Activated B cell treated with CpG ODN at 0.5 μM for 24 hours (primary cell): Measurements from ENCODE around the gene PZP. TPM values are rescaled to one million over a fixed set of nuclear protein-coding genes. Genes with fewer than 3 reads are reported as not detected.

ENCODE experiments used
- ATAC-seq: fragments of 200-7000 bp; cut with Tn5 transposase; one replicate; pipeline ENCODE4 v1.10.0; 2021; ENCODE audit warnings: low read depth, mild to moderate bottlenecking, moderate library complexity
- CTCF ChIA-PET: fragments of 350-600 bp; sonication (Branson Sonifier 250); formaldehyde crosslinking; loops from one replicate; lab custom pipeline; 2021; ENCODE audit warnings: antibody characterized with exemption; lab: Charles Lee
- POLR2A ChIA-PET: fragments of 350-600 bp; sonication (Branson Sonifier 250); formaldehyde crosslinking; loops from one replicate; lab custom pipeline; 2021; ENCODE audit warnings: antibody characterized with exemption; lab: Charles Lee
- DNase-seq: peaks from one replicate; pipeline ENCODE4 v3.0.0; 2022
- H3K27ac Mint-ChIP-seq: one replicate; pipeline ENCODE4 v1.8.0; 2020; ENCODE audit warnings: mixed read lengths
- H3K27me3 Mint-ChIP-seq: one replicate; pipeline ENCODE4 v1.8.0; 2021; ENCODE audit warnings: mixed read lengths
- H3K36me3 Mint-ChIP-seq: one replicate; pipeline ENCODE4 v1.8.0; 2021; ENCODE audit warnings: low read depth, mixed read lengths
- H3K4me1 Mint-ChIP-seq: one replicate; pipeline ENCODE4 v1.8.0; 2021; ENCODE audit warnings: mixed read lengths
- H3K4me3 Mint-ChIP-seq: one replicate; pipeline ENCODE4 v1.8.0; 2020; ENCODE audit warnings: mild to moderate bottlenecking, mixed read lengths
- H3K9me3 Mint-ChIP-seq: one replicate; pipeline ENCODE4 v1.8.0; 2020; ENCODE audit warnings: mixed read lengths
- CTCF ChIP-seq: fragments of 200-600 bp; IDR thresholded peaks from one replicate; pipeline ENCODE4 v1.8.0; 2022; ENCODE audit warnings: antibody characterized with exemption, mild to moderate bottlenecking
- intact Hi-C: fragments of 100-400 bp; cut with micrococcal nuclease; formaldehyde crosslinking; loops from one replicate; pipeline ENCODE4 v1.15.1; 2024
- total RNA-seq: library from RNA; stranded (reverse); gene quantifications from 2 replicates; pipeline ENCODE4 v1.2.3, GENCODE V29; 2022

PZP gene
- total RNA-seq, 1 donor from 2014 or later = not detected

GRCh38 chr12:9111525-9111924, 96.7 kb downstream of the PZP start:
- ChIA-PET POLR2A (no interaction called here), CTCF (no interaction called here)
- H3K4me3 Mint-ChIP-seq = no peak overlapping the region
- intact Hi-C loops = no loop called here
- no peak overlapping the region for H3K27ac Mint-ChIP-seq
- peaks cover 8% of the 10 kb centered on the region for H3K4me1 Mint-ChIP-seq
- no peak for TF ChIP-seq CTCF
- no peaks in the 10 kb centered on the region for H3K36me3 Mint-ChIP-seq
- H3K27me3 Mint-ChIP-seq = no peaks in the 10 kb centered on the region
- DNase-seq (no peak), ATAC-seq (no peak)
- no peaks in the 10 kb centered on the region for H3K9me3 Mint-ChIP-seq

GRCh38 chr12:9109737-9110491, 98.3 kb downstream of the PZP start:
- H3K27me3 Mint-ChIP-seq = peaks cover 2% of the 10 kb centered on the region
- no peaks in the 10 kb centered on the region for H3K36me3 Mint-ChIP-seq
- ATAC-seq (no peak), DNase-seq (no peak)
- no peak overlapping the region for H3K27ac Mint-ChIP-seq
- POLR2A ChIA-PET = no interaction called here
- CTCF ChIA-PET = no interaction called here
- no peak overlapping the region for H3K4me3 Mint-ChIP-seq
- H3K4me1 Mint-ChIP-seq = no peaks in the 10 kb centered on the region
- no peak for TF ChIP-seq CTCF
- intact Hi-C loops = no loop called here
- H3K9me3 Mint-ChIP-seq = no peaks in the 10 kb centered on the region

- no peaks in the 10 kb centered on the region for H3K36me3 Mint-ChIP-seq
- CTCF ChIA-PET = no interaction called here
- ATAC-seq (no peak), DNase-seq (no peak)
- no peak for TF ChIP-seq CTCF
- intact Hi-C loops = no loop called here
- H3K4me1 Mint-ChIP-seq = no peaks in the 10 kb centered on the region
- H3K9me3 Mint-ChIP-seq = no peaks in the 10 kb centered on the region
- H3K27ac Mint-ChIP-seq = no peak overlapping the region
- POLR2A ChIA-PET = no interaction called here
- no peak overlapping the region for H3K4me3 Mint-ChIP-seq
- H3K27me3 Mint-ChIP-seq = peaks cover 2% of the 10 kb centered on the region
These were observed 99.0 kb downstream of the PZP start for GRCh38 chr12:9109213-9109522.

- H3K9me3 Mint-ChIP-seq = no peaks in the 10 kb centered on the region
- ATAC-seq (no peak), DNase-seq (no peak)
- H3K4me3 Mint-ChIP-seq = no peak overlapping the region
- H3K4me1 Mint-ChIP-seq = no peaks in the 10 kb centered on the region
- peaks cover 2% of the 10 kb centered on the region for H3K27me3 Mint-ChIP-seq
- ChIA-PET POLR2A (no interaction called here), CTCF (no interaction called here)
- intact Hi-C loops = no loop called here
- TF ChIP-seq CTCF = no peak
- H3K27ac Mint-ChIP-seq = no peak overlapping the region
- no peaks in the 10 kb centered on the region for H3K36me3 Mint-ChIP-seq
These were observed 99.5 kb downstream of the PZP start for GRCh38 chr12:9108504-9109212.

GRCh38 chr12:9107542-9107873, 100.7 kb downstream of the PZP start:
- intact Hi-C loops = no loop called here
- Mint-ChIP-seq H3K9me3 (no peaks in the 10 kb centered on the region), H3K4me1 (no peaks in the 10 kb centered on the region), H3K36me3 (no peaks in the 10 kb centered on the region), H3K4me3 (no peak overlapping the region), H3K27ac (no peak overlapping the region), H3K27me3 (peaks cover 4% of the 10 kb centered on the region)
- ChIA-PET POLR2A (no interaction called here), CTCF (no interaction called here)
- no peak for ATAC-seq
- TF ChIP-seq CTCF = no peak
- DNase-seq = no peak
